ENCODE data around the gene RPL13A. TPM values are rescaled to one million over a fixed set of nuclear protein-coding genes. Genes with fewer than 3 reads are reported as not detected.
A peak's percentile ranks its signal among the peaks of the same experiment; 100 is the strongest.

Gene RPL13A
- total and polyA plus RNA-seq, 2 of the 13 experiments (the other 11 are each of a cell fraction or from before 2014, with no cell fraction given), result 2,601 to 3,407 TPM

DNA sequence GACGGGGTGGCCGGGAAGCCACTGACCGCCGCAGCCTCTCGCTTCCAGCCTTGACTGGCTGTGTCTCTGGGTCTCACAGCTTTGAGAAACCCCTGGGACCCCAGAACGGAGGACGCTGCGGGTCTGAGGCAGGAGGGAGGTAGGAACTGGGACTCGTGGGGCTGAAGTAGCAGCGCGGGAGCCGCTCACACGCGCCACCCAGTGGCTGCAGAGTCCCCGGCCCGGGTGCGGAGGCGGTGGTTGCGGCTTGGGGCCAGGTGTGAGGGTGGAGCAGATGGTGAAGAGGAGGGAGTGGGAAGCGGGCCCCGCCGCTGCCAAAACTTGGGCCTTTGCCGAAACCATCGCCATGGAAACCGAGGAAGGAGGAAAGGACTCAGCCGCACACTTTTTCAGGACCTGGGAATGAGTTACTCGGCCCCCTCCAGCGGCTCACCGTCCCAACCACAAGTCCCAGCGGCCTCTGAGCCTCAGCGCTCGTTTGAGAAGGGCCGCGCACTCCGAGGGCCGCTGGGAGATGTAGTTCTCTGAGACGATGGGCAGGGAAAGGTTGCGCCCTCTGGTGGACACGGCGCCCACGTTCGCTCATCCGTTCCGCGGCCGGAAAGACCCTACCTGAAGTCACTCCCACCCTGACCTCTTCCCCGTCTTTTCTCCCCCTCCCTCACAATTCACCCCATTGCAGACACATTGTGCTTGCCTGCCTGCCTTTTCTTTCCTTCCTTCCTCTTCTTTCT, 43.9 kb upstream of the RPL13A start (continued):
- TF ChIP-seq ZNF136 (CRISPR knock-in tag; IDR thresholded peaks at IDR 0.05; ENCODE audit: low read depth) (0 out of 2 replicates have a peak, but pooled peaks have one; percentile 54), BRCA1 (CRISPR knock-in tag; IDR thresholded peaks at IDR 0.05) (no peak), BORCS8-MEF2B (CRISPR knock-in tag; IDR thresholded peaks at IDR 0.05) (no peak), ZNF441 (CRISPR knock-in tag; IDR thresholded peaks at IDR 0.05; ENCODE audit: borderline replicate concordance) (no peak), FOXJ3 (CRISPR knock-in tag; IDR thresholded peaks at IDR 0.05; ENCODE audit: borderline replicate concordance) (no peak), SP4 (CRISPR knock-in tag; IDR thresholded peaks at IDR 0.05) (peak; percentile 35; the same call in 1 of the 2 replicates), FLYWCH1 (CRISPR knock-in tag; IDR thresholded peaks at IDR 0.05) (no peak), MEIS1 (CRISPR knock-in tag; IDR thresholded peaks at IDR 0.05; ENCODE audit: borderline replicate concordance) (peak; percentile 75), SOX5 (CRISPR knock-in tag; IDR thresholded peaks at IDR 0.05; ENCODE audit: borderline replicate concordance) (no peak), TRIM24 (CRISPR knock-in tag; IDR thresholded peaks at IDR 0.05) (no peak), REPIN1 (CRISPR knock-in tag; IDR thresholded peaks at IDR 0.05; ENCODE audit: borderline replicate concordance, low read depth) (peak; percentile 19; the same call in 1 of the 2 replicates), SMAD3 (CRISPR knock-in tag; IDR thresholded peaks at IDR 0.05) (no peak), KLF11 (CRISPR knock-in tag; IDR thresholded peaks at IDR 0.05) (no peak), KLF9 (CRISPR knock-in tag; IDR thresholded peaks at IDR 0.05; ENCODE audit: low read depth) (no peak; the same call in 1 of the 2 replicates), JDP2 (CRISPR knock-in tag; IDR thresholded peaks at IDR 0.05; ENCODE audit: borderline replicate concordance) (no peak), EHMT2 (IDR thresholded peaks at IDR 0.05; ENCODE audit: borderline replicate concordance, low read depth, low read length) (no peak)
- TF ChIP-seq, protein P1, sequence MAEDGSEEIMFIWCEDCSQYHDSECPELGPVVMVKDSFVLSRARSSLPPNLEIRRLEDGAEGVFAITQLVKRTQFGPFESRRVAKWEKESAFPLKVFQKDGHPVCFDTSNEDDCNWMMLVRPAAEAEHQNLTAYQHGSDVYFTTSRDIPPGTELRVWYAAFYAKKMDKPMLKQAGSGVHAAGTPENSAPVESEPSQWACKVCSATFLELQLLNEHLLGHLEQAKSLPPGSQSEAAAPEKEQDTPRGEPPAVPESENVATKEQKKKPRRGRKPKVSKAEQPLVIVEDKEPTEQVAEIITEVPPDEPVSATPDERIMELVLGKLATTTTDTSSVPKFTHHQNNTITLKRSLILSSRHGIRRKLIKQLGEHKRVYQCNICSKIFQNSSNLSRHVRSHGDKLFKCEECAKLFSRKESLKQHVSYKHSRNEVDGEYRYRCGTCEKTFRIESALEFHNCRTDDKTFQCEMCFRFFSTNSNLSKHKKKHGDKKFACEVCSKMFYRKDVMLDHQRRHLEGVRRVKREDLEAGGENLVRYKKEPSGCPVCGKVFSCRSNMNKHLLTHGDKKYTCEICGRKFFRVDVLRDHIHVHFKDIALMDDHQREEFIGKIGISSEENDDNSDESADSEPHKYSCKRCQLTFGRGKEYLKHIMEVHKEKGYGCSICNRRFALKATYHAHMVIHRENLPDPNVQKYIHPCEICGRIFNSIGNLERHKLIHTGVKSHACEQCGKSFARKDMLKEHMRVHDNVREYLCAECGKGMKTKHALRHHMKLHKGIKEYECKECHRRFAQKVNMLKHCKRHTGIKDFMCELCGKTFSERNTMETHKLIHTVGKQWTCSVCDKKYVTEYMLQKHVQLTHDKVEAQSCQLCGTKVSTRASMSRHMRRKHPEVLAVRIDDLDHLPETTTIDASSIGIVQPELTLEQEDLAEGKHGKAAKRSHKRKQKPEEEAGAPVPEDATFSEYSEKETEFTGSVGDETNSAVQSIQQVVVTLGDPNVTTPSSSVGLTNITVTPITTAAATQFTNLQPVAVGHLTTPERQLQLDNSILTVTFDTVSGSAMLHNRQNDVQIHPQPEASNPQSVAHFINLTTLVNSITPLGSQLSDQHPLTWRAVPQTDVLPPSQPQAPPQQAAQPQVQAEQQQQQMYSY (CRISPR knock-in tag; IDR thresholded peaks at IDR 0.05), result no peak
- TF ChIP-seq, protein P2, sequence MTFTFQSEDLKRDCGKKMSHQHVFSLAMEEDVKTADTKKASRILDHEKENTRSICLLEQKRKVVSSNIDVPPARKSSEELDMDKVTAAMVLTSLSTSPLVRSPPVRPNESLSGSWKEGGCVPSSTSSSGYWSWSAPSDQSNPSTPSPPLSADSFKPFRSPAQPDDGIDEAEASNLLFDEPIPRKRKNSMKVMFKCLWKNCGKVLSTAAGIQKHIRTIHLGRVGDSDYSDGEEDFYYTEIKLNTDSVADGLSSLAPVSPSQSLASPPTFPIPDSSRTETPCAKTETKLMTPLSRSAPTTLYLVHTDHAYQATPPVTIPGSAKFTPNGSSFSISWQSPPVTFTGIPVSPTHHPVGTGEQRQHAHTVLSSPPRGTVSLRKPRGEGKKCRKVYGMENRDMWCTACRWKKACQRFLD (CRISPR knock-in tag; IDR thresholded peaks at IDR 0.05; ENCODE audit: borderline replicate concordance), result peak; percentile 86; the same call in 1 of the 2 replicates
- TF ChIP-seq, protein P3, sequence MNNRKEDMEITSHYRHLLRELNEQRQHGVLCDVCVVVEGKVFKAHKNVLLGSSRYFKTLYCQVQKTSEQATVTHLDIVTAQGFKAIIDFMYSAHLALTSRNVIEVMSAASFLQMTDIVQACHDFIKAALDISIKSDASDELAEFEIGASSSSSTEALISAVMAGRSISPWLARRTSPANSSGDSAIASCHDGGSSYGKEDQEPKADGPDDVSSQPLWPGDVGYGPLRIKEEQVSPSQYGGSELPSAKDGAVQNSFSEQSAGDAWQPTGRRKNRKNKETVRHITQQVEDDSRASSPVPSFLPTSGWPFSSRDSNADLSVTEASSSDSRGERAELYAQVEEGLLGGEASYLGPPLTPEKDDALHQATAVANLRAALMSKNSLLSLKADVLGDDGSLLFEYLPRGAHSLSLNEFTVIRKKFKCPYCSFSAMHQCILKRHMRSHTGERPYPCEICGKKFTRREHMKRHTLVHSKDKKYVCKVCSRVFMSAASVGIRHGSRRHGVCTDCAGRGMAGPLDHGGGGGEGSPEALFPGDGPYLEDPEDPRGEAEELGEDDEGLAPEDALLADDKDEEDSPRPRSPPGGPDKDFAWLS (CRISPR knock-in tag; IDR thresholded peaks at IDR 0.05; ENCODE audit: borderline replicate concordance), result peak; percentile 72; the same call in 1 of the 2 replicates
- TF ChIP-seq, protein P4, sequence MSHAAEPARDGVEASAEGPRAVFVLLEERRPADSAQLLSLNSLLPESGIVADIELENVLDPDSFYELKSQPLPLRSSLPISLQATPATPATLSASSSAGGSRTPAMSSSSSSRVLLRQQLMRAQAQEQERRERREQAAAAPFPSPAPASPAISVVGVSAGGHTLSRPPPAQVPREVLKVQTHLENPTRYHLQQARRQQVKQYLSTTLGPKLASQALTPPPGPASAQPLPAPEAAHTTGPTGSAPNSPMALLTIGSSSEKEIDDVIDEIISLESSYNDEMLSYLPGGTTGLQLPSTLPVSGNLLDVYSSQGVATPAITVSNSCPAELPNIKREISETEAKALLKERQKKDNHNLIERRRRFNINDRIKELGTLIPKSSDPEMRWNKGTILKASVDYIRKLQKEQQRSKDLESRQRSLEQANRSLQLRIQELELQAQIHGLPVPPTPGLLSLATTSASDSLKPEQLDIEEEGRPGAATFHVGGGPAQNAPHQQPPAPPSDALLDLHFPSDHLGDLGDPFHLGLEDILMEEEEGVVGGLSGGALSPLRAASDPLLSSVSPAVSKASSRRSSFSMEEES (CRISPR knock-in tag; IDR thresholded peaks at IDR 0.05), result no peak
- TF ChIP-seq, protein P5, sequence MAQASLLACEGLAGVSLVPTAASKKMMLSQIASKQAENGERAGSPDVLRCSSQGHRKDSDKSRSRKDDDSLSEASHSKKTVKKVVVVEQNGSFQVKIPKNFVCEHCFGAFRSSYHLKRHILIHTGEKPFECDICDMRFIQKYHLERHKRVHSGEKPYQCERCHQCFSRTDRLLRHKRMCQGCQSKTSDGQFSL (CRISPR knock-in tag; IDR thresholded peaks at IDR 0.05), result no peak

Measured in HepG2 (cell line).